Subcutaneous adipose tissue (tissue), 4 donors: ENCODE data around the gene COL19A1. TPM values are rescaled to one million over a fixed set of nuclear protein-coding genes. Genes with fewer than 3 reads are reported as not detected.

ENCODE experiments used
- total RNA-seq, 4 donors: library from RNA; depleted of rRNA; stranded (reverse); fragments of >200 nt; gene quantifications; one replicate each; pipeline ENCODE4 v1.1.0, GENCODE V29; 2016
- TF ChIP-seq, protein P1 (sequence below): fragments of 450-650 bp; IDR thresholded peaks from one replicate; pipeline ENCODE4 v1.5.1; 2016; ENCODE audit warnings: low read depth, mild to moderate bottlenecking, control low read depth, antibody characterized with exemption, moderate library complexity

Gene COL19A1
- total RNA-seq, 4 donors from 2014 or later = not detected

DNA sequence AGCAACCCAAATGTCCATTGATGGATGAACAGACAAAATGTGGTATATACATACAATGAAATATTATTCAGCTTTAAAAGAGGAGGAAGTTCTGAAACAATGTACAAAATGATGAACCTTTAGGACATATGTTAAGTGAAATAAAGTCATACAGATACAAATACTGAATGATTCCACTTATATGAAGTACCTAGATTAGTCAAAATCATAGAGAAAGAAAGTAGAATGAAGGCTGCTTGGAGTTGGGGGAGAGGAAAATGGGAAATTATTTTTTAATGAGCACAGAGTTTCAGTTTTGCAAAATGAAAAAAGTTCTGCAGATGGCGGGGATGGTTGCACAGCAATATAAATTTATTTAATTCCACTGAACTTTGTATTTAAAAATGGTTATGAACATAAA lies 12.4 kb downstream of the COL19A1 start:
- TF ChIP-seq, protein P1, sequence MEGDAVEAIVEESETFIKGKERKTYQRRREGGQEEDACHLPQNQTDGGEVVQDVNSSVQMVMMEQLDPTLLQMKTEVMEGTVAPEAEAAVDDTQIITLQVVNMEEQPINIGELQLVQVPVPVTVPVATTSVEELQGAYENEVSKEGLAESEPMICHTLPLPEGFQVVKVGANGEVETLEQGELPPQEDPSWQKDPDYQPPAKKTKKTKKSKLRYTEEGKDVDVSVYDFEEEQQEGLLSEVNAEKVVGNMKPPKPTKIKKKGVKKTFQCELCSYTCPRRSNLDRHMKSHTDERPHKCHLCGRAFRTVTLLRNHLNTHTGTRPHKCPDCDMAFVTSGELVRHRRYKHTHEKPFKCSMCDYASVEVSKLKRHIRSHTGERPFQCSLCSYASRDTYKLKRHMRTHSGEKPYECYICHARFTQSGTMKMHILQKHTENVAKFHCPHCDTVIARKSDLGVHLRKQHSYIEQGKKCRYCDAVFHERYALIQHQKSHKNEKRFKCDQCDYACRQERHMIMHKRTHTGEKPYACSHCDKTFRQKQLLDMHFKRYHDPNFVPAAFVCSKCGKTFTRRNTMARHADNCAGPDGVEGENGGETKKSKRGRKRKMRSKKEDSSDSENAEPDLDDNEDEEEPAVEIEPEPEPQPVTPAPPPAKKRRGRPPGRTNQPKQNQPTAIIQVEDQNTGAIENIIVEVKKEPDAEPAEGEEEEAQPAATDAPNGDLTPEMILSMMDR = no peak

DNA sequence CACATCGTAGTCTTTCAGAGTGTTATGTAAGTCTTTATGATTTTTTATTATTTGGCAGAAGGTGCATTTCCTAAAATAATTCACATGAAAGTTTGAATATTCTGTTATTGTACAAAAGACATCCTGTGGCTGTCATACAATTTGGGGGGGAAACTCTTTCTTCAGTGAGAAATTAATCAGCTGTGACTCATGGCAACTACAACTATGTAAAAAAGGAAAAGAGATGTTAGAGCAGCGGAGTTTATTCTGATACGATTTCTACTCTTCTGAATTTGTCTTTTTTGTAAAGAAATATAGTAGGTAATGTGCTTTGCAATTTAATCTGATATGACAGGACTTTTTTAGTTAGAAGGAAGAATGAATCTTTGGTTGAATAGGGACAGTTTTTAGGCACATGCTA lies 14.2 kb downstream of the COL19A1 start:
- TF ChIP-seq, protein P1 = no peak

DNA sequence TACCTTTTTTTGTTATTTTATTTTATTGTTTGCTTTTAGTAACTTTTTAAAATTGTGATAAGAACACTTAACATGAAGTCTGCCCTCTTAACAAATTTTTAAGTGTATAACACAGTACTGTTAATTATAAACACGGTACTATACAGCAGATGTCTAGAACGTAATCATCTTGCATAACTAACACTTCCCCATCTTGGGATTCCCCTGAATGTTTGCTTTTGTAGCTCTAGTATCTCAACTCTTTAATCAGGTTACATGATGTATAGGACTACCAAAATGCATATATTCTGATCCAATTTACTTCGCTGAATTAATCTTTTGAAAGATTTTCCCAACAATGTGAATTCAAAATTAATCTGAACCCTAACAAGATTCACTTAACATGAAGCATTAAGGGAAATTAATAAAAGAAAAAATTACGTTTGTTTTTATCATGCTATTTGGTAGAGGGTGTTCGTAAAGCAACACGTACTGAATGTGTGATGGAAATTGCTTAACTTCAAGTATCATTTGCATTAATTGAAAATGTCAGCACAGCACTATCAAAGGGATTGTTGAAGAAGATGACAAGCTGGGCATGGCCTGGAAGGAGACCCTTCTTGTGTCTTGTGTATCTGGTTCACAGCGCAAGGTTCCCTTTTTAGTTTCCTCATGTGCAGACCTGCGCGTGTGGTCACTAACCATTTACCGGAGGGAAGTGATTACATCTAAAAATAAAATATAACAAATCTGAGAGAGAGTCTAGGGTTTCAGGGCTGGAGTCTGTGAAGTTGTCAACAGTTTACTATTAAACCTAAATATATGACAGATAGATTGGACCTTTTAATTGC lies 15.2 kb downstream of the COL19A1 start:
- TF ChIP-seq, protein P1 = no peak

DNA sequence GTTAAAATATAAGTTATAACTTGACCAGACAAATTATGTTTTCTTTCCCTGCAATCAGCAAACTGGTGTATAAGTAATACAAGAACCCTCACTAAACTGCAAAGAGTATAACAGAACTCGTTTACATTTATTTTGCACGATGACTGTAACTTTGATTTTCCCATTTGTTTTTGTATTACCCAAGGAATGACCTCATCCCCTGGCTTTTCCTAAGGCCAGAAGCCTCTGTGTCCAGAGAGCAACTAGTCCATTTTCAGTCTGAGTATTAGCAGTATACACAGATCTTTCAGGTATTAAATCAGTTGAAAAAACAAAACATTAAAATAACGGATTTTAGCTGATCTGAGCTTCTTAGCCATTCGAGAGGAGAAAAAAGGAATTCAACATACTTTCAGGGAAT lies 17.2 kb downstream of the COL19A1 start:
- TF ChIP-seq, protein P1 = no peak

DNA sequence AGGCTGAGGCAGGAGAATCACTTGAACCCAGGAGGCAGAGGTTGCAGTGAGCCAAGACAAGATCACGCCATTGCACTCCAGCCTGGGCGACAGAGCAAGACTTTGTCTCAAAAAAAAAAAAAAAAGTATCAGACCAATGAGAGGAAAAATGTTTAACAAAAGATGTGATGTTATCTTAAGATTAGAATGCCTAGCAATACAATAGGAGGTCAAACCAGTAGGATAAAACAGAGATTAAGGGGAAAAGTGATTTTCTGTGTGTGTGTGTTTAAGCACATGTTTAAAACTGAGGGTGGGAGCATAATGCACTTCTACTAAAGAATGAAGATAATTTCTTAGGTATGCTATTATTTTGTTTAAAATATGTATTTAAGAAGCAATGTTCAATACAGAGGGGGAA lies 17.9 kb downstream of the COL19A1 start:
- TF ChIP-seq, protein P1 = no peak

DNA sequence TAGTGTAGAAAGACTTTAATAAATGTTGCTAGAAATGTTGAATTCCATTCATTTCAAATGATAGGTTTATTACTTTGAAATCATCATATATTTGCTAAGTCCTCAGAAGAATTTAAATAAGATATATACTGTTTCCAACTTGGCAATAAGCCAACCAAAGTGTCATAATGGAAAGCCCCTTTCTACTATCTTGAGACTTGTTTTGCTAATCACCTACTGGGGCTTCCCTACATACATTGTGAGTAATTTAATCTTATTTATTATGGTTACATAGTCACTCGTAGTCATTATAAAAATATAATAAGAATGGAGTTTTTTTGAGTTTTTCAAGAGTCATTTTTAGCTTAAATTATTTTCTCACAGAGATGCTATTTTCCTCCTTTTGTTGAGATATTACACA lies 20.7 kb downstream of the COL19A1 start:
- TF ChIP-seq, protein P1 = no peak

DNA sequence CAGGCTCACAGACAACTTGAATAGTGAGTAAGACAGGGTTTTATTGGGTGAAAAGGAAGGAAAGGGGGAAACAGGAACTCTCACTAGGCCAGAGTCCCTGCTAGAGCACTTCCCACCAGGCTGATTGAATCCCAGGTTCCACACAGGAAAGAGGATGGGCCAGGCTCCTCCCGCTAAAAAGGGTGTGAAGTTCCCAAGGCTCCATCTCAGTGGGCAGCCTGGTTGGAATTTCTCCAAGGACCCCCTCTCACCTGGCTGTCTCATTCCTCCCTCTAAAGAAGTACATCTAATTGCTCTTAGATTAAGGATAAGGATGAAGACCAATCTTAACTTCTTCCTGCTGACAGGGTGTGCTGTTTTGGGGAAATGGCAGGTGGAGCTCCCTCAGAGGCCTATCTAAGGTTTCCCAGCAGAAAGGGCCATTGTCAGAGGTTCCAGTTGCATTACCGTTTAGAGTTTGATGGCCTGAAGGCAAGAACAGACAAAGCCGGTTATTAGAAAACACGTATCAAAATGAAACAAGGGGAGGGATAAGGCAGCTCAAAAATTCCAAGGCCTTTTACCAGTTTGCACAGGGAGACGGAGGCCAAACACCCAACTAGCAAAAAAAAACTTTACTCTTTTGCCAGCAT lies 21.5 kb downstream of the COL19A1 start:
- TF ChIP-seq, protein P1 = no peak
